ENCODE data around the gene ZNF362.
A peak's percentile ranks its signal among the peaks of the same experiment; 100 is the strongest.

Gene ZNF362

DNA sequence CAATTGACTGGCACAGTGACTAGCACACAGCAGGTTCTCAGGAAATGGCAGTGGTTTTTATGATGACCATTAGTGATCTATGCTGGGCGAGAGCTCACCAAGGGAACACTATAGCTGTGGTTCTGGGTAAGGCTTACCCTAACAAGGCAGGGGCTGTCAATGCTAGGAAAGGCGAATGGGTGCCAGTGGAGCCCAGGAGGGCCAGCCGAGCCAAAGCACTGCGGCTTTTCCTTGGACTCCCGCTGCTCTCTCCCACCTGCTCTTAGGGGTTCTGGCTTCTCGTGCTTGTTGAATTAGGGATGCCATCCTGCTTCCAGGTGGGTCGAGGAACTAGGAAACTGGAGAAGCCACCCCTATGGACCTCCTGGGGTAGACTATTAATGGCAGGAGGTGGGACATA lies 74.6 kb downstream of the ZNF362 start:
- DNase-seq, result no peak

DNA sequence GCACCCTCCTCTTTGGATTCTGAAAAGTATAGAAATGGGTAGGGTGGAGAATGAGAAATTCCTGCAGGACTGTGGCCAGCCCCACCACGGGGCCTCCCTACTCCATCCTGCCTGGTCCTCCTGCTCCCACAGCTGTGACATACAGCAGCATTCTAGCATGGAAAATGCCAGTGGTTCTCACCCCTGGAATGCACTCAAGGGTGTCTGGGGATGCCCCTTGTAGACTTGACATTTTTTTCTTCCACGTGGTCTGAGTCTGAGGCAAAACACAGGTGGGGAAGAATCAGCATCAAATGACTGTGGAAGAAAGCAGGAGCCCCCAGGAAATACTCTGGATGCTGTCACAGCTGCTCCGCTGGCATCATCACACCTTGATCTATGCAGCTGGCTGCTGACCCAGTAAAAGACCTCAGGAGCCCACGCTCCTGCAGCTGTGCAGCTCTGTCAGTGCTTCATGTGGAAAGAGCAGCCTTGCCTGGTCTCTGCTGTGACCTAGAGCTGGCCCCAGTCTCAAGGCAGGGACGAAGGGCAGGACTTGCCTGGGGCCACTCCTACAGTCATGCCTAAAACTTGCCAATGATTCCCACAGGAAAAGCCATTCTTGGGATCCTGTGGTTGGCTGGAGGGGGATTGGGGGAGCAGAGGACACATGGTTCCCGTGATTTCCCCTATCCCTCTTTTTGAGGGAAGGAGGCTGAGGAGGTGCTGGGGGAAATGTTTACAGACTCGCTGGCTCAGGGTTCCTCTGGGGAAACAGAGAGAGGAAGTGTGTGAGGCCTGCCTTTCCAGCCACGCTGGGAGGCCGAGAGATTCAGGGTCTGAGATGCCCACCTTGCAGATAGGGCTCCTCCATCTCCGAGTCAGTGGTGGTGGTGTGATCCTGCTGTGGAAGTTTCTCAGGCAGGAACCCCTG lies 75.4 kb downstream of the ZNF362 start:
- DNase-seq, result no peak

DNA sequence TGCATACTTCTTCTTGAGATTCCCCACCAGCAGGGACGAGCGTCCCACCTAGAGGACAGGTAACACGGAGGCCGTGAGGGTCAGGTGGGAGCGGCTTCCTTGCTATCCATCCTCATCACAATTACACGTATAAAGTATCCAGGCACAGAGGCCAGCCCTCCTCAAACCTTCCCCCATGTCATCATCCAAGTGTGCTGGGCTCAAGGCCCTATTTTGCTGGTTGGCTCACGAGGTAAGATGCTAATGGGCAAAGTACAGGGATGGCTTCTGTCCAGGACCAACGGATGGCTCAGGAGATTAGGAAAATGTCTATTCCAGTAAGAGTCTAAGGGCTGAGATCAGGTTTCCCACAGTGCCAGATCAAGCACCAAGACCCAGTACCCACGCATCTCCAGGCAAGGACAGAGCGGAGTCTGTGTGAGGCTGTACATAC lies 76.1 kb downstream of the ZNF362 start:
- no peak for DNase-seq

DNA sequence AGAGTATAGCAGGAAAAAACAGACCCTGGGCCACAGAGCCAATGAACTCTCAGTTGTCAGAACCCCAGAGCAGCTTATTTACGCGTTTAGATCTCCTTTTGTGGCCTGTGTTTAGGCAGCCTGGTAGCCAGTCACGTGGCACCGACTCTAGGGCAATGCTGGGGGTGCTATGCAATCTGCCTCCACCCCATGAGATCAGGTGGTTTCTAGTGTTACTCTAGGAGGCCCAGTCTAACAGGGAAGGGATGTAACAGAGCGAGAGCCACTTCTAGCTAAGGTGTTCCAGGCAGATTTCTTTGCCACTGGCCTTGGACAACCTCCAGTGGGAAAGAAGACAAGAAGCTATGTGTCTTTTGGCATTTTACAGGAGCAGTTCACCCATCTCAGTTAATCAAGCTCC lies 76.6 kb downstream of the ZNF362 start:
- no peak for DNase-seq

DNA sequence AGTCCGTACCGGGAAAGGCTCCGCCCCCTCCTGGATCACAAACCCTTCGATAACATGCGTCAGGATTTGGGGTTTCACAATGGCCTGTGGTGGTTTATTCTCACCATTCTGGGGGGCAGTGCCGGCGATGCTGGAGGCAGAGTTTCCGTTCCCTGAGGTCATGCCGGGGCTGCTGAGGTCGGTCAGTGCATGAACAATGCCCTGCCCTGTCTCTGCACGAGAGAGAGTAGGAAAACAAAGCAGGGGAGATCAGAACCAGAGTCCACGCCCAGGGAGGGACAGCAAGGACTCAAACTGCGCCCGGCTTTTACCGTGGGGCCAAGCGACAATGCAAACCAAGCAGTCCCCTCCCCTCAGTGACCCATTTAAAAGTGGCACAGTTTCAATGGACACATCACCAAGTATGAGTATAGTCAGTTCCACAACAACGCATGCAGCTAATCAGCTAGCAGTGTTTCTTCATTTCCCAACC lies 77.8 kb downstream of the ZNF362 start:
- no peak for DNase-seq

DNA sequence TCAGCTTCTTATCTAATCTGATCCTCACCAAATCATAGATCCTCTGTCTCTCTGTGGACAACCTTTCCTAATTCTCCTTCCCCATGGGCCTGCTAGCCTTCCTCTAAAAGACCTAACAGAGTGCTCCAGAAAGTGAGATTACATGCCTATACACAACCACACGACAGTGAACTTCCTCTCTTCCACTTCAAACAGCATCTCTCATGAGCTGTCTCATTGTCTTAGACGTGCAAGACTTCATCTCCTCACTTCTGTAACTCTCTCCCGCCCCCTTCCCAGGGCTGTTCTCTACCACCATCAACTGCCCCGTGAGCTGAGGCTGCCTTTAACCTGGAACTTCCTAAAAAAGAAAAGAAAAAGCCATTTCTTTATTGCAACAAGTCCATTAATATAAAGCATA lies 78.7 kb downstream of the ZNF362 start:
- DNase-seq, result no peak

DNA sequence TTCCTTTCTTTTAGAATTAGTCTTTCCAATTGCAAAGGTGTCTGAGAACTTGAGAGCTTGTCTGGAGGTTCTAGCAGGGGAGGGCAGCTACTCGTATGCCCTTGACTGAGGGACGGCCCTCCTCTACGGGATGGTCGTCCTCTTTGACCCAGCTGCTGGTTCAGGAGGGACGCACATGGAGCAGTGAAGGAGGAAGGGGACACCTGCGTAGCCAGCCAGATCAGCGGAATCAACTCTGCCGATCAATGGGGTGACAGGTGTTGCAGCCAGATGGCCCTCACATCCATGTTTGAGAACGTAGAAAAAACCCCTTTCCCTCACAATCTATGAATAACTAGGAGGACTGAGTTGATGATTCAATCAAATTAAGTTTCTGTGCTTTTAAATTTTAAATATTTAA lies 80.3 kb downstream of the ZNF362 start:
- no peak for DNase-seq

DNA sequence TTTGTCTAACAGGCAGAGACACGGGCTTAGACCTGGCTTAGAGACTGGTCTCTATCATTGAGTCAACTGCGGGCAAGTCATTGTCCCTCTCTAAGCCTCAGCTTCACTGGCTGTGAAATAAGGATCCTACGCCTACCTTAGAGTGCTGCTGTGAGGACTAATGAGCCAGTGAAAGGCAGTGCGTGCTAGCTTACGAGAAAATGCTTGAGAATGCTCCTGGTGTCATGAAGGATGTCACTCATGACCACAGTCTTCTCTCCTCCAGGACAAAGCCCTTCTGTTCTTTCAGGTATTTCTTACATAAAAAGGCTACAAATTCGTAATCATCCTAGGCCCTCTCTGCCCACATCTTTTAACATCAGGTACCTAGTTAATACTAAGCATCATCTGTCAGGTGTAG lies 81.1 kb downstream of the ZNF362 start:
- no peak for DNase-seq

DNA sequence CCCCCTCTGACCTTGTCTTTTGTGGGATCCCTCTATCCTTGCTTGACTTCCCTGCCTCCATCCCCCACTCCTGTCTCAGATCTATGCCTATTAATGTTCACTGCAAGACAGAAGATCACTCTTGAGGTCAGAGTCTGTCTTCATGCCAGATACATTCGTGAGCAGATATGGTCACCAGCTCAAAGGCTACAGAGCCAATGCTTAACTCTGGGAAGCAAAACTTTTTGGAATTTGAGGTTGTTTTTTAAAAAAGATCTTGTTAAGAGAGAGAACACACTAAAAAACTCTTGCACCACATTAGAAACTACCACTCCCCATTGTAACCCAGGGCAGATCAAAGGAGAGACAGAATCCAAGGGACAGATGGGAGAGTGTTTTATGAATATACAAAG lies 81.8 kb downstream of the ZNF362 start:
- no peak for DNase-seq

DNA sequence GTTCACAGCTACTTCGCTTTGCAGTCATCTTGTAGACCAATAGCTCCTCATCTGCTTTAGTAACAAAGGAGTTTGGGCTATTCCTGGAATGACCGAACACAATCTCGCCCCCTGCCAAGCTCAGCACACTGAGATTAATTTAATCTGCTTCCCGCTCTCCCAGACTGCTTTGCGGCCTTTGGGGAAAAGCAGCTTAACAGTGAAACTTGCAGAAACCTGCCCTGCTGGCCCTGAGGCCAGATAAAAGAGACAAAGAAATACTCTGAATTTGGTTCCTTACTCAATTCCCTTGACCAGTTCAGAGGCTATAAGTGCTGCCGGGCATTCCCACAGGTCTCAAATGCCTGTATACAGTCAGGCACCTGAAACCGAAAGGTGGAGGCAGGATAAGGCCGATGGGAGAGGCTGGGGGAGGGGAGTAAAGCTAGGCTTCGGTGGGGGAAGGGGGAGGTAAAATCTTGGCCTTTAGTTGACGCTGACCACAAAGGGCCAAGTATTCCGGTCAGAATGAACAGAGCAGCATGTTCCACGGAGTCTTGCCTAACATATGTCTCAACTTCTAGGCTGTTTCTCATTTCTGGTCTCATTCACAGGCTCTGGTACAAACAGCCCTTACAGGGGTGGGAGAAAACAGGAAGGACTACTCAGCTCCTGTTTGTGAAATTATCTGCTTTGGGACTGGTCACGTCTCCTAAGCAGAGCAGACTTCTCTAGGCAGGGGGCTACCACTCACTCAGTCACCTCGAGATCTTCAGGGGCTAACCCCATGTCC lies 82.3 kb downstream of the ZNF362 start:
- DNase-seq, result no peak

DNA sequence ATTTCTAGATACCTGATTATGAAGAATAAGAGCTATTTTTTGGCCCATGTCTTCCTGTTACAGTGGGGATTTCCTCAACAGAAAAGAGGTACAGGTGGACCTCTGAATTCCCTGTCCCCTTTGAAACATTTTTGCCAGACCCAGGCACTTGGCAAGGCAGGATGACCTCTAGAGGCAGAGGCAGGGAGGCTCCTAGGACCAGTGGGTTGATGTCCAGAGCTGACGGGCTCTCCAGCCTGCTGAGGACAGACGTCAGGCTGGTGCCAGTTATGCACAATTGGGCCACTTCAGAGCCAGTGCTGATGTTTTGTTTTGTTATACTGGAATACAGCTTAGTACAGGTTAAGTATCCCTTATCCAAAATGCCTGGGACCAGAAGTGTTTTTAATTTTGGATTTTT lies 83.1 kb downstream of the ZNF362 start:
- no peak for DNase-seq

DNA sequence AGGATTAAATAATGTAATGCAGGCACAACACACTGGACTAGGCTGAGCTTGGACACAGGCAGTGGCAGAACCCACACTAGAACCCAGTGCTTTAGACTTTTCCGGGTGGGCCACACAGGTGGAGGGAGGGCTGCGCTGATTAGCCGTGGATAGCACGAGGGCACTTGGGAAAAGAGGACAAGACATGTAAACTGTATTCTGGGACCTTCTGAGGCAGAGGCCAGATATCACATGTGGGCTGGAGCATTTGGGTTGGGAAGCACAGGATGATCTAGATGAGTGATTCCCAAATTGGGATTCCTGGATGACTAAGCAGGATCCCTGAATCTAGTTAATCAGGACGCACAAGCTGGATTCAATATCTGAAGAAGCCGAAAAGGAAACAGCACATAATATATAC lies 84.9 kb downstream of the ZNF362 start:
- no peak for DNase-seq

DNA sequence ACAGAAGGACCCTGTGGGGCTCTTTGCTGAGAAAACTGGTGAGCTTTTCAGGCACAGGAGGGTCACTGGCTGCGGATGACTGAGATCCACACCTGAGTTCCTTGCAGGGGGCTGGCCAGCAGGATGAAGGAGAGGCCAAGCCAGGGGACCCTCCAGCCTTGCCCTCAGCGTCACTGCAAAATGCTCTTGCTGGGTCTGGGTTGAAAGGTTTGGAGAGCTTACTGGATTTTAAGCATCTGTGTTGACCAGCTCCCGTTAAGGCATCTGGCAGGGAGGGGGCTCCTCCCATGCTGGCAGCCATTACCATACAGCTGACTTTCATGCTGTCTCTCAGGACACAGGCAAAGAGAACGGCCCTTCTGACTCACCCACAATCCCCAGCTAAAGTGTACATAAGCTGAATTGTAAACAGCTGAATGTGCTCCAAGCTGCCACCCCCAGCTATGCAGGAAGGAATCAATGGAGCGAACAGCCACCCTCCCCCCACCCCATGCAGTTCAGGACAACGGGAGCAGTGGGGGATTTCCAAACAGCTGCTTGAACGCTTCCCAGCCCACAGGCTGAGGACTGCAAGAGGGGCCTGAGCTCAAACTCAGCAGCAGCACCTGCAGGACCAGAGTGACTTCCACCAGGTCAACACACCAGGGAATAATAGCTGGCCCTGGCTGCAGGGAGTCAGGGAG lies 85.9 kb downstream of the ZNF362 start:
- DNase-seq, result no peak

DNA sequence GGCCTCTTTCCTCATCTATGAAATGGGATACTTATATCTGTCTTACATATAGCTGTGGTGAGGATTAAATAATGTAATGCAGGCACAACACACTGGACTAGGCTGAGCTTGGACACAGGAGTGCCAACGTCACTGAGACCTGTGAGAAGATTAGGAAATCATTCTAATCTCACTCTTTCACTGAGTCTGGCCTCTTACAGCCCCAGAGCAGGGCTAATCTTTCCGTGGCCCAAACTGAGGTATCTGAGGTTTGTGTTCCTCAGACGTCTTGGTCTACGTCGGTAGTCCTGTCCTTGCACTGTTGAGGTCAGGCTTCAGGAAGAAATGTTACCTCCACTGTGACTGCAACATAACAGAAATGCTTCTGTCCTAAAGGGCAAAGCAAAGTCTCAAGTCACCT lies 87.2 kb downstream of the ZNF362 start:
- no peak for DNase-seq

DNA sequence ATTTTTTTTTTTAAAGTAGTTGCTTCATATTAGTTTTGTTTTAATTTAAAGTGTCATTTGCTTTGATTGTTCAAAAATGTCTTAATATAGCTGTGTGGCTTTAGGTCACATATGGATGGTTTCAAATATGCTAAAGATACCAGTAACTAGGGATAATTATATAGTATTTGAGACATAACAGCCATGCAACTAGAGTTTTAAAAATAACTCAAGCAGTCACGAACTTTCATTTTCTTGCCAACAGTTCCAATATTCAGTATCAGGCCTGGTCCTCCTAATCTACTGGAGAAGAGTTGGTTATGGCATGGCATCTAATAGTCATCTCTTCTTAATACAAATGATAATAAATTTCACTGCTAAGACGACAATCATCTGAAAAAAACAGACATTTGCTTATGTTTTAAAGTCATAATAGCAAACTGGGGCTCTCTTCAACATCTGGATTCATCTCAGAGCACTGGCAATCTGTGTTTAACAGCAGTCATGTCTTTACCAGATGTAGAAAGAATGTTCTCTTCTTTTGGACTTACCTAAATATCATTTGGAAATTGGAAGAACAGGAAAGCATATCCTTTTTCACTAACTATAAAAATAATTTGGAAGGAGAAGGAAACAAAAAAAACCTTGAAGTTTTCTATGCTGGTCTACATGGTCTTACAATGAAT lies 88.7 kb downstream of the ZNF362 start:
- no peak for DNase-seq

DNA sequence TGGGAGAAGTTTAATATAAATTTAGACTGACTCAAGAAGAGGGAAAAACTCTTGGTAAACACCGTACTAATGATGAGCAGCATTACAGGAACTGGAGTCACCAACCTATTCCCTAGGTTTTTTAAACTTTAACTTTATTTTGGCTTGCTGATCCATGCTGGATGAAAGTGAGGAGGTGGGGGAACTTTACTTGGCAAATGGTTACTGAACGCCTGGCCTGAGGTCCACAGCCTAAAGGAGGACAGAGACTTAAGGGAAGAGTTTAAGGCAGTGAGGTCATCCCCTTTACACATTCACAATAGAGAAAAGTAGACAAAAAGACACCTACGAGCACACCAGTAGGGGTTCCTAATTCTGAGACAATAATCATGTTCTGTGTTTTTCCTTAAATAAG lies 90.2 kb downstream of the ZNF362 start:
- DNase-seq, result no peak

DNA sequence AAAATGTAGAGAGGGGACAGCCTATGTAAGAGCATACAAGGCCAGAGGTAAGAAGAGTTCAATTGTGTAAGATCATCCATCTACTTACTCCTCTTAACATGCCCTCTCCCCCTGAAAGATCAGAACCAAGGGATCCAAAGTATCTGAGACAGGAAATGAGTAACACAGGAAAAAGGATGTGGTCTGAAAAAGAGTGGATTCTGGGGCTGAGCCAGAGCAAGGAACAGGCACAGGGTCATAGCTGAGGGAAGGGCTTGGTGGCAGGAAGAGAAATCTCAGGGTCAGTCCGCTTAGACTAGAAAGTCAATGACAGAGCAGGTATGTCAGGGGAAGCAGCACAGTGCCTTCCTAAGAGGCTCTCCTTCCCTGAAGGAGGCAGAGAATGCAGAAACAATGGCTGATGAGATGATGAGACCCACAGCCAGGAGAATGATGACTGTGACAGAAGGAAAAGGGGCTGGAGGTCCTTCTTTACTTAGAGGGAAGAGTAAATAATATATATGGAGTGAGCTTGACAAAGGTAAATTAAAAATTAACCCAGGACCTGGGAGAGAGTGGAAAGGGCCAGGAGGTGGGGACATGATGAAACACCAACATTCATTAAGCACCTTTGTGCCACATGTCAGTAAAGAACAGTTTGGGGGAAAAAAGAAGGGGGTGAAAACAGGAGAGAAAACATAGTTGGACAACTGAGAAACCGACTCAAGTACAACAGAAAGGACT lies 90.8 kb downstream of the ZNF362 start:
- no peak for DNase-seq

DNA sequence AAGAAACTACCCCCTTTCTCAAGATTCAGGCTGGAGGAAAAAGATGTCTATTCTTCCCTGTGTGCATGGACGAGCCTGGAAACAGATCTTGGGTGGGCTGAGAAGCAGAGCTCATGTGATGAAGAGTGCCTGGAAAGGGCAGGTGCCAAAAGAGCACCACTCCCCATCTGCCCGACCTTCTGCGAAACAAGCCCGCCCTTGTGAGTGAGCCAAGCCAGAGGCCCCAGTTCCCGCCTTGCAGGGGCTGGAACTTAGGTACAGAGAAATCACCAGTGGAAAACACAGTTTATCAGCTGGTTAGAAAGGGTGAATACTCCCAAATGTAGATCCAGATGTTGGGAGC lies 91.3 kb downstream of the ZNF362 start:
- no peak for DNase-seq

DNA sequence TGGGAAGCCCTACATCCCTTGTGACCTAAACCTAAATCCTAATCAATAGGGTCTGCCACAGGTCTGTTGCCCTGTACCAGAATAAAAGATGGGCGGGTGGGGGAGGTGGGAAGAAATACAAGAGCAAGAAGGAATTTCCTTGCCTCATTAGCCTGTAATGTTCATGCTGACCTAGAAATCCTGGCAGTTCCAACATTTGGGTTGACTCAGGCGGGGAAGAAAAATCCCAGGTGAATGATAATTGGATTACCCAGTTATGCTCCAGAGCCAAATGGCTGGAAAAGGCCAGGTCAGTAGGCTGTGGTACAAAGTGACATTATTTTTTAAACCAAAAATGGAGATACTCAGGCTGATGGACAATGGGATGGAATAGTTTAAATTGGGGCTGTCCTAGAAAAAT lies 91.9 kb downstream of the ZNF362 start:
- DNase-seq, result no peak

DNA sequence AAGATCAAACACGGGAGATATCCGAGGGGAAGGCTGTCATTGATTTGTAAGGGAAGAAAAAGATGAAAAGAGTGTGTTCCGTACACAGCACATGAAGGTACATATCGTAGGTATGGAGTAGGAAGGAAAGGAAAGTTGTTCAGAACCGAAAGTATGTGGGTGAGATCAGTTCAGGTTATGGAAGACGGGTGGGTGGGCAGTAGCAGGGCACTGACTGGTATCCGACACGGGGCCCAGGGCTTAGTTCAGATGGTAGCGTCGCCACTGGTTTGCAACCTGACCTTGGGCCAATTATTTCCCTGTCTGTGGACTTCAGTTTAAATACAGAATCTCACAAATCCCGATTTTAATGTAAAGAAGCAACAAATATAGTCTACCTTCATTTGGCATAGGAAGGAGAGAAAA lies 92.4 kb downstream of the ZNF362 start:
- DNase-seq, result peak; percentile 43 to 46

DNA sequence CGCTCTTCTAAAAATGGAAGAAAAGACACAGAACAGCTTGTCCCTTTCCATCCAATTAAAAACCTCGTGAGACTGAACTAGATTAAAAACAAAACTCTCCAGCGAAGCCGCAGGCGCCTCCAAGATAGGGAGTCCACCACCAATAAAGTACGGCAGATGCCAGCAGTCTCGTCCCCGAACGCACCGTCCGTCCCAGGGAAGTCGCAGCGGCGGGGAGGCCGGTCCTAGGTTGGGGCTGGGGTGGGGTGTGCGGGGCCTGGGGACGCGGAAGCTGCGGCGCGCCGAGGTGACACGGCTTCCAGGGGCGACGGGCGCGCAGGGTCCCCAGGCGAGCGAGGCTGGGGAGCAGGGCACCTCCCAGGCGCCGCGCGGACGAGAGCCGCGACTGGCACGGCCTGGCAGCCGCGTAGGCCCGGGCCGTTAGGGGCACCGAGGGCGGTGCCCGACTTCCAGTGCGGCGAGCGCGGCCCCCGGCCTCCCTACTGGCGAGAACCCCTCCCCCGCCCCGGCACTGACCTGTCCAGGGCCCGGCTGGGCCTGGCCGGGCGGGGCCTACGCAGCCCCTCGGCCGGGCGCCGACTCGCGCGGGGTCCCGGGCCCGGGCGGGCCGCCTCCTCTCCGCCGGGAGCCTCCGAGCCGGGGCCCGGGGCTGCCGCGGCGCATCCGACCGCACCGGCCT lies 92.9 kb downstream of the ZNF362 start:
- peak; percentile 70 for DNase-seq
